WTC11 (cell line): ENCODE results near the gene MDN1.

ENCODE experiments used
- CBFB ChIP-seq: sonication (generic); formaldehyde crosslinking; IDR thresholded peaks from 2 replicates; pipeline ENCODE4 v1.8.1; 2022; ENCODE audit warnings: mild to moderate bottlenecking, low read depth, missing genetic modification reagents
- CDX4 ChIP-seq: fragments of 250-450 bp; sonication (Bioruptor Pico); IDR thresholded peaks from 2 replicates; pipeline ENCODE4 v1.9.0; 2021; ENCODE audit warnings: moderate library complexity, mild to moderate bottlenecking, inconsistent platforms, borderline replicate concordance
- CREB1 ChIP-seq: sonication (generic); formaldehyde crosslinking; IDR thresholded peaks from 2 replicates; pipeline ENCODE4 v1.8.0; 2023; ENCODE audit warnings: mild to moderate bottlenecking, missing genetic modification reagents
- ELF4 ChIP-seq: sonication (generic); formaldehyde crosslinking; IDR thresholded peaks from 2 replicates; pipeline ENCODE4 v1.8.1; 2022; ENCODE audit warnings: low read depth, mild to moderate bottlenecking, moderate library complexity, missing genetic modification reagents
- GRHL2 ChIP-seq: fragments of 250-450 bp; sonication (Bioruptor Pico); IDR thresholded peaks from 2 replicates; pipeline ENCODE4 v1.8.0; 2022; ENCODE audit warnings: mild to moderate bottlenecking, moderate library complexity; ENCODE audit not compliant: insufficient replicate concordance, severe bottlenecking
- NFE2L1 ChIP-seq: sonication (generic); formaldehyde crosslinking; IDR thresholded peaks from 2 replicates; pipeline ENCODE4 v1.8.1; 2023; ENCODE audit warnings: missing genetic modification reagents
- NR1H2 ChIP-seq: sonication (generic); formaldehyde crosslinking; IDR thresholded peaks from 2 replicates; pipeline ENCODE4 v1.9.0; 2021; ENCODE audit warnings: mild to moderate bottlenecking, moderate library complexity, missing genetic modification reagents
- PREB ChIP-seq: sonication (generic); formaldehyde crosslinking; IDR thresholded peaks from 2 replicates; pipeline ENCODE4 v1.8.1; 2022; ENCODE audit warnings: mild to moderate bottlenecking, missing genetic modification reagents, moderate library complexity, borderline replicate concordance
- SMAD3 ChIP-seq: sonication (generic); formaldehyde crosslinking; IDR thresholded peaks from 2 replicates; pipeline ENCODE4 v1.8.0; 2022; ENCODE audit warnings: missing genetic modification reagents, mild to moderate bottlenecking, borderline replicate concordance
- ZNF121 ChIP-seq: sonication (generic); formaldehyde crosslinking; IDR thresholded peaks from 2 replicates; pipeline ENCODE4 v1.8.0; 2023; ENCODE audit warnings: missing genetic modification reagents
- TF ChIP-seq, protein P1 (sequence below): fragments of 200-600 bp; IDR thresholded peaks from 2 replicates; pipeline ENCODE4 v1.8.0; 2022; ENCODE audit warnings: antibody characterized with exemption

GRCh38 chr6:89777455-89777854 is 42.1 kb downstream of the MDN1 start:
- TF ChIP-seq CBFB: no peak
- TF ChIP-seq PREB: no peak
- TF ChIP-seq, protein P1, sequence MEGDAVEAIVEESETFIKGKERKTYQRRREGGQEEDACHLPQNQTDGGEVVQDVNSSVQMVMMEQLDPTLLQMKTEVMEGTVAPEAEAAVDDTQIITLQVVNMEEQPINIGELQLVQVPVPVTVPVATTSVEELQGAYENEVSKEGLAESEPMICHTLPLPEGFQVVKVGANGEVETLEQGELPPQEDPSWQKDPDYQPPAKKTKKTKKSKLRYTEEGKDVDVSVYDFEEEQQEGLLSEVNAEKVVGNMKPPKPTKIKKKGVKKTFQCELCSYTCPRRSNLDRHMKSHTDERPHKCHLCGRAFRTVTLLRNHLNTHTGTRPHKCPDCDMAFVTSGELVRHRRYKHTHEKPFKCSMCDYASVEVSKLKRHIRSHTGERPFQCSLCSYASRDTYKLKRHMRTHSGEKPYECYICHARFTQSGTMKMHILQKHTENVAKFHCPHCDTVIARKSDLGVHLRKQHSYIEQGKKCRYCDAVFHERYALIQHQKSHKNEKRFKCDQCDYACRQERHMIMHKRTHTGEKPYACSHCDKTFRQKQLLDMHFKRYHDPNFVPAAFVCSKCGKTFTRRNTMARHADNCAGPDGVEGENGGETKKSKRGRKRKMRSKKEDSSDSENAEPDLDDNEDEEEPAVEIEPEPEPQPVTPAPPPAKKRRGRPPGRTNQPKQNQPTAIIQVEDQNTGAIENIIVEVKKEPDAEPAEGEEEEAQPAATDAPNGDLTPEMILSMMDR: no peak
- TF ChIP-seq GRHL2: no peak
- TF ChIP-seq NFE2L1 (CRISPR knock-in tag): no peak
- TF ChIP-seq CREB1 (CRISPR knock-in tag): no peak
- no peak for TF ChIP-seq SMAD3 (CRISPR knock-in tag)
- no peak for TF ChIP-seq ELF4
- no peak for TF ChIP-seq CDX4 (CRISPR knock-in tag)
- TF ChIP-seq ZNF121 (CRISPR knock-in tag): no peak
- TF ChIP-seq NR1H2: no peak
